ENCODE data around the gene GPX3.

DNA sequence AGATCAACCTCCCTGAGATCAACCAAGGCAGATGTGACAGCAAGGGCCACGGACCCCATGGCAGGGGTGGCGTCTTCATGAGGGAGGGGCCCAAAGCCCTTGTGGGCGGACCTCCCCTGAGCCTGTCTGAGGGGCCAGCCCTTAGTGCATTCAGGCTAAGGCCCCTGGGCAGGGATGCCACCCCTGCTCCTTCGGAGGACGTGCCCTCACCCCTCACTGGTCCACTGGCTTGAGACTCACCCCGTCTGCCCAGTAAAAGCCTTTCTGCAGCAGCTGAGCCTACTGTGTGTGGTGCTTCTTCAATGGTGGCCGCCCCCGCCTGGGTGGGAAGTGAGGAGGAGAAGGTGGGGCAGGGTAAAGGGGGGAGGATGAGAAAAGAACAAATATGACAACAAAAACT is 8.3 kb downstream of the GPX3 start:
- TF ChIP-seq, protein P1, sequence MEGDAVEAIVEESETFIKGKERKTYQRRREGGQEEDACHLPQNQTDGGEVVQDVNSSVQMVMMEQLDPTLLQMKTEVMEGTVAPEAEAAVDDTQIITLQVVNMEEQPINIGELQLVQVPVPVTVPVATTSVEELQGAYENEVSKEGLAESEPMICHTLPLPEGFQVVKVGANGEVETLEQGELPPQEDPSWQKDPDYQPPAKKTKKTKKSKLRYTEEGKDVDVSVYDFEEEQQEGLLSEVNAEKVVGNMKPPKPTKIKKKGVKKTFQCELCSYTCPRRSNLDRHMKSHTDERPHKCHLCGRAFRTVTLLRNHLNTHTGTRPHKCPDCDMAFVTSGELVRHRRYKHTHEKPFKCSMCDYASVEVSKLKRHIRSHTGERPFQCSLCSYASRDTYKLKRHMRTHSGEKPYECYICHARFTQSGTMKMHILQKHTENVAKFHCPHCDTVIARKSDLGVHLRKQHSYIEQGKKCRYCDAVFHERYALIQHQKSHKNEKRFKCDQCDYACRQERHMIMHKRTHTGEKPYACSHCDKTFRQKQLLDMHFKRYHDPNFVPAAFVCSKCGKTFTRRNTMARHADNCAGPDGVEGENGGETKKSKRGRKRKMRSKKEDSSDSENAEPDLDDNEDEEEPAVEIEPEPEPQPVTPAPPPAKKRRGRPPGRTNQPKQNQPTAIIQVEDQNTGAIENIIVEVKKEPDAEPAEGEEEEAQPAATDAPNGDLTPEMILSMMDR (IDR thresholded peaks at IDR 0.05; ENCODE audit: poor library complexity): no peak
- TF ChIP-seq EZH2phosphoT487 (IDR thresholded peaks at IDR 0.05; ENCODE audit: low read depth, severe bottlenecking, unreplicated experiment) (no peak), EZH2 (IDR thresholded peaks at IDR 0.05; ENCODE audit: borderline replicate concordance) (no peak)

Measured in hepatocyte (in vitro differentiated cells).